Activated CD4-positive, alpha-beta T cell treated with anti-CD3 and anti-CD28 coated beads, Interleukin-2, Interleukin-6, amounts not matched to agents 100 ng/mL and 50 ng/mL, durations not matched to agents 16 hours and 8 hours (primary cell): Measurements from ENCODE around the gene BEGAIN.

Experiments used
- DNase-seq: peaks from one replicate; pipeline ENCODE4 v3.0.0-alpha.2; 2020

BEGAIN gene

GRCh38 chr14:100587086-100587762 is at the start of gene BEGAIN:
TSS of gene BEGAIN (minus strand) at chr14:100587417. CDS start at chr14:100587290, 127 bp downstream.
- peak; percentile 34 for DNase-seq

DNA sequence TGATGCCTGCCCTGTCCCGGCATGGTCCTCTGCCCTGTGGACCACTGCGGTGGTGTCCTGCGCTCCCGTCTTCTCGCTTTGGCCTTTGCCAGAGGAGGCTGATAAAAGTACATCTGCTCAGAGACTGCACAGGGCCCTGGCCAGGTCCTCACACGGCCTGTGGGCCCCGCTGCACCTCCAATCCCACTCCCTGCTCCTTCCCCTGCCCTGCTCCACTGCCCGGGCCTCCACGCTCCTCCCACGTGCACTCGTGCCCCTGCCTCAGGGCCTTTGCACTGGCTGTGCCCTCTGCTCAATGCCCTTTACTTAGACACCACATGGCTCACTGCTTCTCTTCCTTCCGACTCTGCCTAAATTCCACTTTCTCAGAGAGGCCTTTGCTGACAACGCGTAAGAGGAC is 49.3 kb upstream of the BEGAIN start:
- DNase-seq = no peak

GRCh38 chr14:100634026-100634425 is 46.8 kb upstream of the BEGAIN start:
- DNase-seq = no peak

GRCh38 chr14:100633406-100633805 is 46.2 kb upstream of the BEGAIN start:
- no peak for DNase-seq

DNA sequence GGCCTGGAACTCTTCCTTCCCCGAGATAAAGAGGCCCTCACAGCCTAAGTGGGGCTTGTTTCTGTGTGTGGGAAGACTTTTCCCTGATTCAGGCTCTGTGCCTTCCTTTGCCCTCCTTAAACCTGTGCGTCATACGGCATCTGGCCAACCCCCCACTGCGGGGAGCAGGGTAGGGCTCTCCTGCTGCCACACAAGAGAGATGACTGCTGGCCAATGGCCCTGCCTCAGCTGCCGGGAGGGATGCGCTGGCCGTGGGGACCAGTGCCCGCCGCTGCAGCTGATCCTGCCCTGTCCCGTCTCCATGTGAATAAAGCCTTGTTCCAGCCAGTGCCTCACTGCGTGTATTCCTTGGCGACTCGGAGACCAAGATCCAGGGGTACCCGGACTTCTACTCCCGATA is 42.5 kb upstream of the BEGAIN start:
- DNase-seq = no peak

- no peak for DNase-seq
Observed at GRCh38 chr14:100629098-100629497, 41.9 kb upstream of the BEGAIN start.

GRCh38 chr14:100628225-100628624 is 41.0 kb upstream of the BEGAIN start:
- DNase-seq = no peak

DNA sequence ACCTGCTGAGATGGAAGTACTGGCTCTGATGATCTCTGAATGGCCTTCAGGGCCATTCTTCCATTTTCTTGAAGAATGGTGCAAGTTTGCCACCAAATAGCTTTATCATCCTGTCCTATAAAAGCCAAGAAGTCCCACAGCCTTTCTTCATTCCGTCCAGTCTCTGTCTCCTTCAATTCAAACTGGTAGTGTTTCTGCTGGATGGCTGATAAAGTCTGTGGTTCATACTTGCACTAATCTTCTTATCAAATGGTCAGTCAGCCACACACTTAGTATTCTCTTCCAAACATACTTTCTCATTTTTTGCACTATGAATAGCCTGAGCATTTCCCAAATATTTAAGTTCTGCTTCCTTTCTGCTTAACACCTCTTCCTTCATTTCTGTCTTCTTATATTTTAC is 39.4 kb upstream of the BEGAIN start:
- no peak for DNase-seq

DNA sequence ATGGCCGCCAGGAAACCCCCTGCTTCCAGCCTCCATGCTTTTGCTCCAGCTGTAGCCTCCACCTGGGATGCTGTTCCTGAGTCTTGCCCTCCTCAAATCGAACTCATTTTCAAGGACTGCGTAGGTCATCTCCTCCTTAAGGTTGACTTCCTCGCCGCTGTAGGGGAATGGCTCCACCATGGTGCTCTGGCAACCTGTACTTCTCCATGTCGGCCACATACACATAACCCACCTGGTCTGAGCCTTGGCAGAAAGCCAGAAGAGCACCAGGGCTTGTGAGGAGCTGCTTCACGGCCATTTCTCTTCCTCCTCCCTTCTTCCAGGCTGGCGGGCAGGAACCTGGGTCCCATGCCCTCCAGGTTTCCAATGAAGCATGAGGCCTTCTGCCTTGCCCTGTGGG is 36.7 kb upstream of the BEGAIN start:
- DNase-seq = no peak

DNA sequence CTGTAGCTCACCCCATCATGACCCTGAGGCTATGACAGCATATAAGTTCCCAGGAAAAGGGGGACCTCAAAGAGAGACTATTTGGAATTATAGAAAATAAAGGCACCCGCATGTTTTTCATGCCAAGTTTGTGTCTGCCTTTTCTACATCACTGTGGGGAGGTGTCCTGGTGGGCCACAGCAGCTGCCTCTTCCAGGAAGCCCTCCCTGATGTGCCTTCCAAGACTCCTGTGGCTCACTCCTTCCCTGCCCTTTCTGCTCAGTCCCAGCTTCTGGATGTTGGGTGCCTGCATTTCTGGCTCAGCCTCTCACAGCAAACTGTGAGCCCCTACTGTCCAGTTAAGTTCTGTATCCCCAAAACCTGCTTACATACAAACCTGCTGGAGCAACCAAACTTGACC is 36.3 kb upstream of the BEGAIN start:
- no peak for DNase-seq

DNA sequence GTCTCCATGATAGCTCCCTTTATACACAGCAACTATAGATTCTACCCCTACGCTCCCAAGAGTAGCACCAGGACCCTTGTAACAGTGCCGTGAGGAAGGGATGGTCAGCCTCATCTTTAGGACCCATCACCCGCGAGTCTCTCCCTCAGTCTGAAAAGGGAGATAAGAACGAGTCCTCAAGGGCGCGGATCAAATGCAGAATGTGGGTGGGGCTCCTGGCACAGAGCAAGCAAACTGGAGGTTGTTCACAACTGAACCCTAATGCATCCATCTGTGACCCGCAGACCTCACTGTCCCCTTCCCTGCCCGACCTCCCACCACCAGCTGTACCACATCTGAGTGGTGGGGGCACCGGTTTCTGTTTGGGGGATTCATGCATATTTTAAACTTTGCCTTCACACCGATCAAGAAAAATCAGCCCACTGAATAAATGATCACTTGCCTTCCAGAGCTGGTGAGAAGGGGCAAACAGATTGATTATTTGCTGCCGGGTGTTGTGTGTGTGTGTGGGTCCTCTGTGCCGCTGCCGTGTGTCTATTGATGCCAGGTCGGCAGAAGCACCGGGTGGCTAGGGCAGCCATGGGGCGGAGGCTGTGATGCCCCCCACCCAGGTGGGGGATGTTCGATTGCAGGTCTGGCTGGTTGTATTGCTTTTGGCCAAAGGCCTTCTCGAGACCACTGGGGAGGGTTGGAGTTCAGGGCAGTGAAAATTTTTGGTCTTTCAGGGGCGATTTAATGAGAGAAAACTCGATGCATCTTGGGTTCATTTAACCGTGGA is 35.7 kb upstream of the BEGAIN start:
- no peak for DNase-seq

GRCh38 chr14:100622224-100622623 is 35.0 kb upstream of the BEGAIN start:
- no peak for DNase-seq

DNA sequence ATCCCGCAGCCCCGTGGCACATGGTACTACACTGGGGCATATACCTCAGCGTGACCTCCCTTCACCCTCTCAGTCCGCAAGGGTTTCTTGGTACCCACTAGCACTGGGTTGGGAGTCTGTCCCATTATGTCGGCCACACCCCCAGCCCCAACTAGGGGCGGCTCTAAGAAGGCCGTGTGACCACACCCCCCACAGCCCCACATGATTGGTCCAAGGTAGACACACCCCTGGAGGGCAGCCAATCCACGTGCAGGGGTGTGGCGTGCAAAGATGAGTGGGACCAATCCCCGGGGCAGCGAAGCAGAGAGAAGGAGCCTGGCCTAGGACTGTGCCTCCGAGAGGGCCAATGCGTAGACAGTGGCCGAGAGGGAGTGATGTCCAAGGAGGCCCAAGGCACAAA is 34.6 kb upstream of the BEGAIN start:
- no peak for DNase-seq

- no peak for DNase-seq
Observed at GRCh38 chr14:100620255-100621100, 33.3 kb upstream of the BEGAIN start.

GRCh38 chr14:100619396-100620254 is 32.4 kb upstream of the BEGAIN start:
- DNase-seq = no peak

- DNase-seq = no peak
Observed at GRCh38 chr14:100618763-100619320, 31.6 kb upstream of the BEGAIN start.

DNA sequence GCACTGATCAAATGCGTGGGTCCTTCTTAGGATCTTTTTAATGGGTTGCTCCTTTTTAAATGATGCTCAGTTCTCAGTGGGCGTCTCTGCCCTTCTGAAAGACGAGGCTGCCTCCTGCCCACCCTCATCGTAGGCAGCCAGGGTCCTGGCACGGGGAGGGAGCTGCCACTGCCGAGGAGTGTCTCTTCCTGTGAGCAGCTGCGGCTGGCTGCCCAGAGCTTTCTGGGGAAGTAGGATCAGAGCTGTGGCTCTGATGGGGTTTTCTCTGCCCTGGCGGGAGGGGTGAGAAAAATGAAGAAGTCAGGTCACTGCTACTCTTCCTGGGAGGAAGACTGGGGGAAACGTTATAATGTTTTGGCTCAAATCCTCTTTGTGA is 31.1 kb upstream of the BEGAIN start:
- no peak for DNase-seq

- DNase-seq = no peak
Observed at GRCh38 chr14:100617410-100618317, 30.4 kb upstream of the BEGAIN start.

GRCh38 chr14:100616854-100617409 is 29.7 kb upstream of the BEGAIN start:
- no peak for DNase-seq

DNA sequence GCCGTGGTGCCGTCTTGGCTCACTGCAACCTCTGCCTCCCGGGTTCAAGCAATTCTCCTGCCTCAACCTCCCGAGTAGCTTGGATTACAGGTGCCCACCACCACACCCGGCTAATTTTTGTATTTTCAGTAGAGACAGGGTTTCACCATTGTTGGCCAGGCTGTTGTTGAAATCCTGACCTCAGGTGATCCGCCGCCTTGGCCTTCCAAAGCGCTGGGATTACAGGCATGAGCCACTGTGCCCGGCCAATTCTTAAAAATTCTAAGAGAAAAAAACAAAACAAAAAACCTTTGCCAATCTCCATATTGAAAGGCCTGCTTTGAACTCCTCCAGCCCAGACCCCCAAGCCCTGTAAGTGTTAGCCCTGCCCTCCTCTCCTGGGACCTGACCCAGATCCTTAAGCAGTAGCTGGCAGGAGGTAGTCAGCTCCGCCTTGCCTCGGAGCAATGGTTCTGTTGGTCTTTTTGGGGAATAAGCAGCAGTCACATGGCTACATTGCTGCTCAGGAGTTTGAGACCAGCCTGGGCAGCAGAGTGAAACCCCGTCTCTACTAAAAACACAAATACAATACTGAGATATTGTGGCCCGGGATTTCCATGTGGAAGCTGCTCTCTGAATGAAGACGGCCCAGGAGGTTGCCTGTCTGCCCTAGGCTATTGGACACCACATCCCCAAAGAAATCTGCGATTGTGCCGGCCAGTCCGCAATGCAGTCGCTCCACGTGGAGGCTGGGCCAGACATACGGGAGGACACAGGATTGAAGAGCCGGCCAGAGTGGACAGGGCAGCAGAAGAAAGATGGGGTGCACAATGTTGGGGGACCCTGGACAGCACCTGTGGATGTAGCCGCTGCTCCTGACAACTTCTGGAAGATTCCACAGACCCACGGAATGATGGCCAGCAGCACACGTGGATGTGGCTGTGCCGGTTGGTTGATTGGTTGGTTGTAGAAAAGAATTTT is 28.8 kb upstream of the BEGAIN start:
- no peak for DNase-seq
